GM18508 (cell line): ENCODE data around the gene MEF2D.

ENCODE experiments used
- ATAC-seq: cut with Tn5 transposase; IDR thresholded peaks from one replicate; pipeline ENCODE4 v1.9.1; 2021; ENCODE audit warnings: moderate number of reproducible peaks; ENCODE audit not compliant: insufficient read depth, unreplicated experiment

MEF2D gene

DNA sequence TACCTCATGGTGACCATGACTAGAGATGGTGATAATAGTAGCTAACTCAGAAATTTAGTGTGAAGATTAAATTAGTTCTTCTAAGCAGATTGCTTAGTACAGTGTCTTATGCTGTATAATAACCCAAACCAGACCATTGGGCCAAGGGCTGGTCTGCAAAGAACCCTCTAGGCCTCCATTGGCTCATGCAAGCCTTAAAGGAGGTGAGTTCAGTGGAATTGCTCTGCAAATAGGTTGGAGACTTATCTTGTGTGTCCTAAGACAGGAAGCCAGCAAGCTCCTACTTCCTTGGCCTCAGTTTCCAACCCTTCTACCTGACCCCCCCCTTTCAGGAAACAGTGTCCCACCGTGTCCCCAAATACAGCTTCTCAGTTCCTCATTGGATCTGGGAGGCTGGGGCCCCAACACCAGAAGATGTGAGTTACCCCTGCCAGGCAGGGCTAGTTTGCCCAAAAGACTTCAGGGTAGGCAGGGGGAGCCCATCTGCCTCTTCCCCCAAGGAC, 1.9 kb upstream of the MEF2D start:
- ATAC-seq: no peak

DNA sequence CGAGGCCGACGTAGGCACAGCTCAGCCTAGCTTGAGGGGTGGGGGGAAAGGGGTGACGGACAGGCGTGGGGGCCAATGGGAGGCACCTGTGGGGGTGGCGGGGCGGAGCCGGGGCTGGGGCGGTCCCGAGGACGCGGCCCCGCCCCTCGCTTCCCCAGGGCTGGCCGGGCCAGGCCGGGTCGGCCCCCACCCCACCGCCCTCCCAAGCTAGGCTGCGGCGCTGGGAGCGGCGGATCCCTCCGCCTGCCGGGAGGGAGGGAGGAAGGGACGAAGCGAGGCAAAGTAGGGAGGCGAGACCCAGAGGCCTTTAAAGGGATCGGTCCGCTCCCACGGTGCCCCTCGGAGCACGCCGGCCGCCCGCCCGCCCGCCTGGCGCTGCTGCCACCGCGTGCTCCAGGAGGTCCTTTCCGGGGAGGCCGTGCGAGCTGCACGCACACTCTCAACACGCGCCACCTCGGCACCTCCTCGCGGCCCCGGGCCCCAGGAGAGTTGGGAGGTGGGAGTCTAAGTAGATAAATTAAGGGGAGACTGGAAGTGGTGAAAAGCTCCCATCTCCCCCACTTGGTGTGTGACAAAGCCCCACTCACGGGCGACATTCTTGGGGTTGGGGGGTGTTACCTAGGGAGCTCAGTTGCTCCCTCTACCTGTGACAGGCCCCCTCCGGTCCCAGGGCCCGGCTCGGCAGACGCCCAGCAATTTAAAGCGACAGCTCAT, 375 bp upstream of the MEF2D start:
- ATAC-seq: peak; percentile 32

DNA sequence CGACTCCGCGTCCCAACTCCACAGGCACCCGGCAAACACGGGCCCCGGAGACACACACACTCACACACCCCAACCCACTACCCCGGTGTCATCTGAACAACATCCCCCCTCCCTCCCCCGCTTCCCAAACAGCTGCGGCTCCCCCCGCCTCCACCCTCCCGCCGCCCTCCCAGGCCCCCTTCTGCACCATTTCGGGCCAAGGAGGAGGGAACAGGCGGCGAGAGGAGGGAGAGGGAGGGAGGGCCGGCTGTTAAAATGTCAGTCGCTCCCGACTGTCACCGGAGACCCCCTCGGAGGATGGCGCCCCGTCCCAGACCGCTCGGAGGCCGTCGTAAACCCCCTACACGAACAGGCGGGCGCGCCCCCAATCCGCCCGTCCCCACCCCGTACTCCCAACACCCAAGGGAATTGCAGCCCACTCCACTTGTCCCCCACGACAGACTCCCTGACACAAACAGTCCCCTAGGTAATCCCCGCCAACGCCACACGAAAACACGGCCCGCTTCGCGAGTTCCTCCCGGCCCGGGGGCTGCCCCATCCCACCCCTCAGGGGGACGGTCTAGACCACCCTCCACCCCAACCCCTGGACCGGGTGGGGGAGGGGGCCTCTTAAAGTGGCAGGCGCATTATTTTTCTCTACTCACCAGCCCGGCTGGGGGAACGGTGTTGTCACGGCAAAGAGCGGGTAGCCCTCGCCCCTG, 583 bp downstream of the MEF2D start:
- no peak for ATAC-seq

DNA sequence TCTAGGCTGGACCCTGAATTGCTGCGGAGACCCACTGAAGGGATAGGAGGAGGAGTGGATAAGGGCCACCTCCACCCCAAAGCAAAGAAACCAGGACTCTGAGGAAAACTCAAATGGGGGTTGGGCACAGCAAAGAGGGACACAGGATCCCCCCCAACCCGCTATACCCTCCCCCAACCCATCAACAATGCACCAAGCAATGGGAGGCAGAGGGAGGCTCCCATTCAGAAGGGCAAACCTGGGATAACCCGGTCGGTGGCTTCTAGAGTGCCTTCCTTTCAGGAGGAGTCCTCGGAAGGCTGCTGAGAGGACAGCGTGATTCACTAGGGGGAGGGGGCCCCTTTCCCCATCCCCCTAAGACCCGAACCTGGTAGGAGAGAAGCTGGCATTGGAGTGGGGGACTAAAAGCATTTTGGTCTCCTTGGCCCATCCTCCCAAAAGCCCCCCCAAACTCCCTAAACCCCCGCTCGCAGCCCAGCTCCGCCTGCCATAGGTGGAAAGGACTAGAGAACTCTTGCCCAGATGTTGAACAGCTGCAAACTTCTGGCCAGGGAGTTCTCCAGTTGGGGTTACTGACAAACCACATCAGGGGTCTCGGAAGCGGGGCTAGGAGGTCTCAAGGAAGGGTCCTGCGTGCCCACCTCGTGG, 1.3 kb downstream of the MEF2D start:
- no peak for ATAC-seq

DNA sequence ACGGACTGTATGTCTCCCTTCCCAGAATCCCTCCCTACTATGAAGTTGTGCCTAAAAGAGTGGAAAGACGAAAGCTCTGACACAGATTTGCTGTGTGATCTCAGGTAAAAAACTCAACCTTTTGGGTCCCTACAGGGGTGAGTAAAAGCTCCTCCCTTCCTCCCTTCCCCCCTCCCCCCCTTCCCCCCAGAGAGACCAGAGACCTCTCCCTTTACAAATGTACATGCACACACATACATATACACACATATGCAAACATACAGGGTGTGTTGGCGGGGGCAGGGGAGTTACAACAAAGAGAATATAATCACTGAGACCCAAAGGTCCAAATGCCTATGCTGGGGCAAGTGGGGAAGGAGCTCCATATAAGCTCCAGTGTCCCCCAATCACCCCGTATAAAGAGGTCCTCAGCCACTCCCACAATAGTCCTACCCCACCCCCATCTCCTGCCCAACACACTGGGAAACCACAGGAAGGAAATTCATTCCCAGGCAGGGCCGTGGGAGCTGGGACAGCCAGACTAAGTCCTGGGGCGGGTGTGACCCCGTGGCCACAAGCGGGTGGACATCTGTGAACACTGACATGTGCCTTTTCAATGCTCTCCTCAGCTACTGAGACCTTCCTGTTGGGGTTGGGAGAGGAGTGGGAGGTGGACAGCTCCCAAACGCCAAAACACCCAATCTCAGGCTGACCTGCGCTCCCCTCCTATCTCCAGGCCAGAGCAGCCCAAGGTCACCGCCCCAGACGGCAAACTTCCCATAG, 2.0 kb downstream of the MEF2D start:
- ATAC-seq: no peak

DNA sequence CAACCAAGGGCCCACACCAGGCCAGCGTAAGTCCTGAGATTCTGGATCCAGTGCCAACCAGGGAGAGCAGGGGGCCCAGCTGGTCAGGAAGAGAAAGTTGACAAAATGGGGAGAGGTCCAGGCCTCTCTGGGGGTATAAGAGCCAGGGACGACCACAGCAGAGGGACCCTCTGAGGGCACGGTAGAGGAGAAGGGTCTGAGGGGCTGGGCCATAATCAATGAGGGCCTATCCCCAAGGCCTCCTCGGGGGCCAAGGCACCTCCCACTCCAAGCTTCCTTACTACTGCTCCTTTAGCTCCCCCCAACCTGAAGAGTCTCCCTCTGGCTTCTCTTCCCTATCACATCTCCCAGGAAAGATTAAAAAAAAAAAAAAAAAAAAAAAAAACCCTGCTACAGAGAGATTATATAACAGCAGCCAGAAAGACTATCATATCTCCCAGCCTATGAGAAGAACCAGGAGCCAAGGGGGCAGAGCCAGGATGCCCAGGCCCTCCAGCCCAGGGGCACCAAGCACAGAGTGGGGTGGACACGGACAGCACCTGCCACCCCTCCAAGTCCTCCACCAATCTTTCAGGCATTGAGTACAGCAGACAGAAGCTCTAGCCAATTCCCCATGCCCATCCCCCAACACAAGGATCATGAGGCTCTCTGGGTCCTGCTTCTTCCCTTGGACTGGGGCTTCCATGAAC, 2.7 kb downstream of the MEF2D start:
- ATAC-seq: no peak

DNA sequence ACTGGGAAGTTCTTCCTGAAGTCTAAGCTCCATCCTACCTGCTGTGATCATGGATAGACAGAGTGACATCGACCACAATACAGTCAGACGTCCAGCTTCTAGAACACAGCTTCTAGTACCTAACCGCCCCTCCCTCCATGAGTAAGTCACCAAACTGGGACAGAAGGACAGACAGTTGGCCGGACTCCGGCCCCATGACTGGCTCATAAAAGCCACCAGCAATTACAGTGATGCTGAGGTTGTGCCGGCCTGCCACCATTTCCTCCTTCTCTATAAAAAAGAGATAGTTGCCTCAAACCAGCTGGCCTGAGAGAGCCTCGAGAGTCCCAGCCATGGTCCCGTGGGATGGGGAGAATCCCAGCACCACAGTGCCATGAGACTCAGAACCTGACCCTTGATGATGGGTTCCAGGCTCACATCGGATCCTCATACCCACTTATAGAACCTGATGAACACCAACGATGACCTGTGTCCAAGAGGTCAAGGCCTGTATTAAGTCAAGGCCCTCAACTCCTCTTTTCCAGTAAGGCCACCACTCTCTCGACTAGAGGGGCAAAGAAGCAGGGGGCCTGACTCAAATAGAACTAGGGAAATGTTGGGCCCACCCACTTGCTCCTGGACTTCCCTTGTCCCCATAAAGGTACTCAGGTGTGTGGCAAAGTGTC, 3.4 kb downstream of the MEF2D start:
- ATAC-seq: no peak

DNA sequence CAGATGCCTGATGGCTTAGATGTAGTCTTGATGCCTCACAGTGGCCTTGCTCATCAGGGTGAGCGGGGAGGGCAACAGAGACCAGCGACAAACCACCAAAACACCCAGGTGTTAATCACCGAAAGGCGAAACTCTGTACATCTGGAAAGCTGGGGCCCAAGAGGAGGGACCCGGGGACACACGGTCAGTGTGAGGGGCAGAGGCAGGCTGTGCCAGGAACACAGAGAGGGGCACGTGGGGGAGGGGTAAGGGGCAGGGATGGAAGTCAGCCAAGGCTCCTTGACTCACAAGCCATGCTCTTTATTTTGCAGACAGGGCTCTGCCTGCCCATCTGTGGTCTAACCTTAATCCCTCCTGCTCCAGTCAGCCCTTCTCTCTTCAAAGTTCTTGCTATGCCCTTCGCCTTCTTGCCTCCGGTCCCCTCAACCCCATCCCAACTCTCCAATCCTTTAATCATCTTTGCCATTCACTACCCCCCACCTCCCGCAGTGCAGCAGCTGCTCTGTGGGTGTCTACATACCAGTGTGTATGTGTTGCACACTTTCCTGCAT, 4.3 kb downstream of the MEF2D start:
- no peak for ATAC-seq

DNA sequence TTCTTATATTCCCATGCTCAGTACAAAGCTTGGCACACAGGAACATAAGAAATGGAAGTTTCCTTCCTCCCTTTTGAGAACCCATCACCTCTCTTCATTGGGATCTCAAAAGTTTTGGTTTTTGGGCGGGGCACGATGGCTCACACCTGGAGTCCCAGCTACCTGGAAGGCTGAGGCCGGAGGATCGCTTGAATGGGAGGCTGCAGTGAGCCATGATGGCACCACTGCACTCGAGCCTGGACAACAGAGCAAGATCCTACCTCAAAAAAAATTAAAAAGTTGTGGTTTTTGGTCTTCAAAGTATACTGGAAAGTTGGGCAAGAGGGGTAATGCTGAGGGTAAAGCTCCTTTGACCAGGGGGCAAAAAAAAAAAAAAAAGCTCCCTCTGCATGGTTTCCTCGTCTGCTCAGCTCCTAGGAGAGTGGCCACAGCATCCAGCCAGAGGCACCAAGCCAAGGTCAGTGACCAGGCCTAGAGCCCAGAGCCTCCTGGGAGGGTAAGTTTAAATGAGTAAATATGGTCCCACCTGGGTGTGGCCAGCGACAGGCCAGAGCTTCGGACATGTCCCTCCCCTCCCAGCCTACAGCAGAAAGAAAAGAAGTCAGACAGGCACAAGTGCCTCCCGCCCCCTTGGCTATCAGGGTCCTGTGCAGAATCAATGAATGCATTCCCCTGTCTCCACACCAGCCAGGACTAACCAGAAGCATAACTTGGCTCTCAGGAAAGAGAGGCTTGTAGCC, 5.0 kb downstream of the MEF2D start:
- ATAC-seq: no peak

DNA sequence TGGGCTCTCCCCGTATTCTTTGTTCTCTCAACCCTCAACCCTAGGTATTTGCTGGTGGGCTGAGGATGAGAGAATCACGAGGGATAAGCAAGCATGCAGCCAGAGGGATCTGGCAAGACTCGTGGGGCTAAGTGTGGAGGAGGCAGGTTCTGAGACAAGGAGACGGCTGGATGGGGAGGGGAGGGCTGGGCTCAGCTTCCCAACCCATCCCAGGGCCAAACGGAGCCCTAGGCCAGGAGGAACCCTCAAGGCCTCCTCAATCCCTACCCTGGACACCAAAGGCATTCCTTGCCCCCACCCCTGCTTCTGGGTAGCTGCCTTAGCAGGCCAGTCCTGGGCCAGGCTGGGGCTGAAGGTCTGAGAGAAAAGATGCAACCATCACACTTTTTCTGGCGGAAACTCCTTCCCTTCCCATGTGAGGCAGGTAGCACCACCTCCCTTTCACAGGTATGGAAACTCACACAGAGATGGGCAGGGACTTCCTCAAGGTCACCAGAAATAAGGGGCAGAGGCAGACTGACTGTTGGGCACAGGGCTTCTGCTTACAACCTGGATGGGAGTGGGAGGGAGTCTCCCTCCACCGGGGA, 6.2 kb downstream of the MEF2D start:
- ATAC-seq: no peak

DNA sequence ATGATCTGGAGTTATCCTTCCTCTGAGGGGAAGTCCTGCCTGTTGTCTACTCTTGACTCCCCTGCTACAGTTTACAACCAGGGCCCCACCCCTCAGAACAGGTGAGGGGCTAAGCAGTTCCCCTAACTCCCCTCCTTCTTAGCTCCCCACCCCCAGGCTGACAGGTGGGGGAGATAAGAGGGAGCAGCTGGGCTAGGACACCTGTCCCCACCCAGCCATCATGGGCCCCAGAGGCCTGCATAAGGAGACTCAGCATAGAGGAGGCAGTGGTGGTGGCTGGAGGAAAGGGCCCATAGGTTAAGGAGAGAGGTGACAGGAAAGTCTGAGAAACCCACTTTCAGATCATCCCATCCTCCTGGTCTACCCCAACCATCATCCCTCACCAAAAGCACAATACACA, 6.8 kb downstream of the MEF2D start:
- no peak for ATAC-seq

DNA sequence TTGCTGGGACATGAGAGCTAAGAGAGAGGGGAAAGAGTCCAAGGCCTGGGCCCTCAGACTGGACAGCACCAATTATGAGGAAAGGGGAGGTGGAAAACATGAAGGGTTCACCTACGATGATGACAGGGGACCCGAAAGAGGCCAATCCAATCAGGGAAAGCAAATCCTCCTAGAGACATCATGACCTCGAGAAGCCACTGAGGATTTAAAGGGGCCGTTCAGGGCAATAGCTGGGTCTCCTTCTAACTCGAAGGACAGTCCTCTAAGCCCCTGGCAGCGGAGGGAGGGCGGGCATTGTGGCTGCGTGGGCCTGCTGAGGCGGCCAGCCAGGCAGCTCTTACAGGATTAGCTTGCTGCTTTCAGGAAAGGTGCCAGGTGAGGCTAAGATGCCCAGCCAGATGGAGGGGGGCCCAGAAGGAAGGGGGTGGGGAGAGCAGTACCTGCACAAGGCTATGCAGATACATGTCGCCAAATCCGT, 7.4 kb downstream of the MEF2D start:
- no peak for ATAC-seq

DNA sequence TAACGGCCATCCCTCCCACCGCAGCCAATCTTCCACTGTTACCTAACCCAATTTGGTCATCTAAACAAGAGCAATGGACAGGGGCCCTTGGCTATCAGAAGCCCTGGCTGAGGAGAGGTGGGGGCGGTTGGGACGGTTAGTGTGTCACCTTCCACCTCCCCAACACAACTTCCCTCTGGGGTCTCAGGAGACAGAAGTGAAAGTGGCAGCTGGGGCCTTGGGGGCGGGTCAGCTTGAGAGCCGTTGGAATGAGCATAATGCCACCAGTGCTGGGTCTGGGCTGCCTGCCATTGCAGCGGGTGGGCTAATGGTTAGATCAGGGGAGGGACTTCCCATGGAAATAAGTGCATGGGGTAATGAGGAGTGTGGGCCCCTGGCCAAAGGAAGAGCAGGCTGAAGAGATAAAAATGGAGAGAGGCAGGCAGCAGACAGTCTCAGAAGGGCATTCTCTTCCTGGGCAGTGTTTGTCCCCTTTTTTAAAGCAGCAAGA, 7.9 kb downstream of the MEF2D start:
- no peak for ATAC-seq

DNA sequence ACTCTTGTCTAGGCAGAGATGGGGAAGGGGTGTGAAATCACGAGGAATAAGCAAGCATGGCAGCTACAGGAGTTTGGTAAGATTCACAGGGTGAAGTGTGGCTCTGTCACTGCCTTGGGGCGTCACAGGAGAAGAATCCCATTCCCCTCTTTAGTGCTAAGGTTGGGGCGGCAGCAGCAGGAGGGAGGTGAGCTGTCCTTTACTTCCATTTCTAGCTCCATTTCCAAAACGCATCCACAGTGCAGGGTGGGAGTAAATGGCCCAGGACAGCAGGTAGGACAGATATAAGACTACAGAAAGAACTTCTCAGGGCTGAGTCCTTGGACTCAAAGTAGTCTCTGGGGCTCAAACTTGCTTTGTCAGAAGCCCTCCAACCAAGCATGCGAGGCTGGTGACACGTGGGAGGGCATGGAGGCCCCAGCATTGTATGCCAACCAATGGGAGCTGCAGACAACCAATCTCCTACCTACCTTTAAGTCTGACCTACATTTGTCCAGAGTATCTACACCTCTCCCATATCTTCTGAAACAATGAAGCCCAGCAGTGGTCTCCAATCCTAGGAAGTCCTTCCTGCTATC, 8.5 kb downstream of the MEF2D start:
- no peak for ATAC-seq

DNA sequence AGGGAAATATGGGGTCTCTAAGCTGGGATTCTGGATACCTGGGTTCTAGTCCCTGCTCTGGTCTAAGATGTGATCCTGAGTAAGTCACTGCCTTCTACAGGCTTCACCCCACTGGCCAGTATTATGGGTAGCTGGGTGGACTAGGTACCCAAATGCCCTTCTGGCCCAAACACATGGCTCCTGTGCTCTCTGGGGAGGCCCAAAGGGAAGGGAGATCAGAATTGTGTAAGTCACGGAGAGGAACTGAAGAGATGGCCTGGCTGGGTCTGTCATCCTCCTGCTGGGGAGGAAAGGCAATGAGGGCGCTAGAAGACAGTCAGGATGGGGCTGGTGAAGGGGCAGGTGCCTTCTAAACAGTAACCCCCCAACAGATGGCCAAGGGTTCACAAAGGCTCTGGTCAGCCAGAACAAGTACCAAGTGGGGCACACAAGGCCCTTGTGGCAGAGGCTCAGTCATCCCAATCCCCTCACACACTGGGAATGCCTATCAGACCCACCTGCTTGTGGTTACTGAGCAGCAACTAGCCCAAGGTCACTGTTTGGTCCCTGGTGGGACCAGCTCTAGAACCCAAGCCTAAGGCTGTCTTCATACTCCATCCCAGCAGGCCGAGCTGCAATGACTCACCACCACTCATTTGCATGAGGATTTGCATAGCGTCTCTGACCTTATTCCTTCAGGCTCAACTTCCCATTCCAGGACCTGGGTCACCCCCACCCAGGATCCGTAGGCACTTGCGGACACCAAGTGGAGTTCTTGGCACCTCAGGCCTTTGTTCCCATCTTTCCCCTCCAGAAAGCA, 9.2 kb downstream of the MEF2D start:
- no peak for ATAC-seq

DNA sequence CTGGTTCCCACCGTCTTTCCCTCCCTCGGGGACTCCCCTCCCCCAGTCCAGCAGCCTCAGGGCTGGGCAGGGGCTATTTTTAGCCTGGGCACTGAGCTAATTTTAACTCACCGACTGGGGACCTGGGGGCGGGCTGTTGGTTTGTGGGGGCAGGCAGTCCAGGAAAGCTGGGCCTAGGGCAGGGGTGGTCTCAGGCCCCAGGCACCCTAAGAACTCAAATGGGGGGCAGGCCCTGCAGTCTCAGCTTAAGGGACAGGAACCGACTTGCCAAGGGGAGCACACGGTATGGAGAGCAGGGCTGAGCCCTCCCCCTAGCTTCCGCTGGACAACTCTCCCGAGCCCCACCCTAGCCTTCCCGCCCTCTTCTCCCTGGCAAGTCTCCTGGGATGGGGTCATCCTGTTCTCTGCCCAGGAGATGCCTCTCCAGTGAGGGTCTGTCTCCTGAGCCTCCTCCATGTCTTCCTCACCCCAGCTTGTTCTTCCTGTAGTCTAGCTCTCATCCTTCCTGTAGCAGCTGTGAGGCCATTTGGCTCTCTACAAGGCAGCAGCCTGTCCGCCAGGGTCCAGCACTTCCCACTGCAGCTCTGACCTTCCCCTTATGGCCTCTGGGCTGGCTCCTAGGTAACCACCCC, 10.1 kb downstream of the MEF2D start:
- ATAC-seq: no peak
